Stimulated activated CD4-positive, alpha-beta T cell treated with anti-CD3 and anti-CD28 coated beads, TNF-alpha, amount 100 ng/mL, for 48 hours (primary cell): Measurements from ENCODE around the gene CHD3.
"Not testable (repeated sequence)": the region's sequence is repeated elsewhere in the genome, so short reads cannot be mapped to it uniquely, and the experiment has no call there.

Experiments used
- DNase-seq, 3 donors: peaks; one replicate each; pipeline ENCODE4 v3.0.0-alpha.2; 2020; ENCODE audit warnings: low read depth in 3 of 3

Gene CHD3

GRCh38 chr17:7849751-7850504, 38.7 kb upstream of the CHD3 start:
- DNase-seq, result no peak

- no peak for DNase-seq
Measured at GRCh38 chr17:7850701-7851437, 37.7 kb upstream of the CHD3 start.

GRCh38 chr17:7851438-7852261, 36.9 kb upstream of the CHD3 start:
- peak; percentile 85 to 97 (median 86) for DNase-seq

- DNase-seq, result no peak
Measured at GRCh38 chr17:7852262-7852670, 36.3 kb upstream of the CHD3 start.

GRCh38 chr17:7852919-7853690, 35.5 kb upstream of the CHD3 start:
- DNase-seq, result no peak

- DNase-seq, result no peak
Measured at GRCh38 chr17:7853691-7854038, 34.9 kb upstream of the CHD3 start.

GRCh38 chr17:7854078-7854777, 34.4 kb upstream of the CHD3 start:
- no peak for DNase-seq

GRCh38 chr17:7854851-7855659, 33.5 kb upstream of the CHD3 start, which contains the start of gene TMEM88:
Gene TMEM88, plus strand, starts transcription at chr17:7855066. Its CDS starts 9 bp downstream, at chr17:7855075.
- DNase-seq, result no peak

- no peak for DNase-seq
Measured at GRCh38 chr17:7855660-7856010, 33.0 kb upstream of the CHD3 start.

- DNase-seq, result no peak
Measured at GRCh38 chr17:7856011-7856810, 32.4 kb upstream of the CHD3 start.

- peak; percentile 79 to 94 (median 91) for DNase-seq
Measured at GRCh38 chr17:7856811-7857712, 31.5 kb upstream of the CHD3 start, which contains the start of gene NAA38. Gene NAA38, minus strand, starts transcription at chr17:7857559. Its CDS starts 96 bp downstream, at chr17:7857463.

GRCh38 chr17:7857713-7858521, 30.7 kb upstream of the CHD3 start, which contains the start of gene CYB5D1:
Gene CYB5D1, plus strand, starts transcription at chr17:7858003. Its CDS starts 132 bp downstream, at chr17:7858135.
- DNase-seq, result peak; percentile 77 to 82 (median 77)

- no peak for DNase-seq
Measured at GRCh38 chr17:7858522-7858810, 30.1 kb upstream of the CHD3 start.

GRCh38 chr17:7859028-7859427, 29.6 kb upstream of the CHD3 start:
- no peak for DNase-seq

- DNase-seq, result no peak
Measured at GRCh38 chr17:7862692-7863437, 25.7 kb upstream of the CHD3 start.

- DNase-seq, result not testable (repeated sequence)
Measured at GRCh38 chr17:7864384-7864783, 24.2 kb upstream of the CHD3 start.
